Activated naive CD8-positive, alpha-beta T cell treated with anti-CD3 and anti-CD28 coated beads, Interleukin-2, amount 50 U/mL, for 16 hours (primary cell): ENCODE results near the gene NACA2.
"Not testable (repeated sequence)": the region's sequence is repeated elsewhere in the genome, so short reads cannot be mapped to it uniquely, and the experiment has no call there.

ENCODE experiments used
- DNase-seq: peaks from one replicate; pipeline ENCODE4 v3.0.0-alpha.2; 2020; ENCODE audit warnings: low read depth, low spot score

NACA2 gene

DNA sequence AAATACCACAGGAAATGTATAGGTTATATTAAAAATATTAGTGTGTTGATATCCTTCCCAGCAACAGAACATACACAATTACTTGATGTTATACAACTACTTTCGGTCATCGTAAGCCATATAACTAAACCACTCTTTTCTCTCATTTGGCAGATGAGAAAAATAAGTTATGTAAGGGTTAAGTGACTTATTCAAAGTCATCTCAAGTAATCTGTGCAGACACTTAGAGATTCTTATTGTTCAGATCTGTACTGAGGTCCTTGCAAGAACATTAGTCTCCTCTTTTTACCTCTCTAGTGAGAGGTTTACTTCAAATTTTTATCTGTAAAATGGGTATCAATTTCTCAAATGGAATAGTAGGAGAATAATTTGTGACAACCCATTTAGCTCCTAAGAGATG is 15.0 kb downstream of the NACA2 start:
- DNase-seq: no peak

DNA sequence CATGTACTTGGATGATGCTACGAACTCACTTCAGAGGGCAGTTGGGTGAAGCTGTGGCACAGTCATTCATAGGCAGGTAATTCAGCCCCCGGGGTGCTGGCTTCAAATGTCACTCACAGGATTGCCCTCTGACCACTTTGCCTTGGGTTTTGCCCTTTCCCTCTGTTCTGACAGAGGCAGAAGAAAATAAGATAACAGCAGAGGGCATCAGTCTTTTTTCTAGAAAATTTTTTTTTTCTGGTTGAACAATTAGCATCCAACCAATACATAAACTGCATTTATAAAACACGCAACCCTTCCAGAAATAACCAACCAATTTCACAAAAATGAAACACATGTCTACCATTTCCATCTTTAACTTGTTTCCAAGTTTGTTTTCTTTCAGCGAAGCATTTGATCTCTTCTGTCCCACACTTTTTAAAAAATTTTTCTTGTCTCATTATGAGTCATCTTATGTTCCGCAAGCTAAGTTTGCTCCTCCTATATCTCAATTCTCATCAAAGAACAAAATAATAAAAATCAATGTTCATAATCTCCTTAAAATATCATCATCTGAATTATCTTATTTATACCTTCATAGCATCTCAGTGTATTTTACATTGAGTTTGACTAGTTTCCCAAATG is 15.6 kb downstream of the NACA2 start:
- no peak for DNase-seq

DNA sequence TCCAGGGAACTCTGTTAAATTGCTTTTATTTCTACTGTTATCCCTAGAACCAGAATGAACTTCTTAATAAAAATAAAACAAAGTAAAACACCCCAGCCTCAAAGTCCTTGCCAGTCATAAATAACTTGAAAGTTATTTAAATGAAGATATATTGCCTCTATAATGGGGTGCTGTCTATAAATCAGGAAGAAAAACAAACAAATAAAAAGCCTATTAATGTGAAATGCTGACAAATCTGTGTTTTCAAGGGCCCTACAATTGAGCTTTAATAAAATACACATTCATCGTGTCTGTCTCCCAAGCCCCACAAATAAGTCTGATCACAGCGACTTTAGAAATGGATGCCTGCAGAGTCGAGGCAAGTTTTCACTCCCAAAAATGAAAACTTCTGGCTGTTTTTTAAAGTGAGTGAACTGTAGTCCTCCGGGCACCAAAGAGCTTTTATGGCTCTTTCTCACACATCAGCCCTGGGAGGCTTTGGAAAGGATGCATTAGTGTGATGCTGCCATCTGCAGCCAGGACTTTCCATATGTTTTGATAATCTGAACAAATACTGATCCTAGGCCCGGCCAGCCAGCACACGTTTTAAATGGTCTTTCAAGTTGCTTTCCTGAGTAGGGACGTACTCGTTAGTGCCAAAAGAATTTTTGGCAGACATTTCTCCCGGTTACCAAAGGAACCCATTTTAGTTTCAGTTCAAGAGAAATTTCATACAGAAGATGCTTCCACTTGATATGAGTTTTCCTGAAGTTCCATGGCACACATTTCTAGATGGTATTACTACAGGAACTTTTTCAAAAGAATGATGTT is 16.3 kb downstream of the NACA2 start:
- no peak for DNase-seq

DNA sequence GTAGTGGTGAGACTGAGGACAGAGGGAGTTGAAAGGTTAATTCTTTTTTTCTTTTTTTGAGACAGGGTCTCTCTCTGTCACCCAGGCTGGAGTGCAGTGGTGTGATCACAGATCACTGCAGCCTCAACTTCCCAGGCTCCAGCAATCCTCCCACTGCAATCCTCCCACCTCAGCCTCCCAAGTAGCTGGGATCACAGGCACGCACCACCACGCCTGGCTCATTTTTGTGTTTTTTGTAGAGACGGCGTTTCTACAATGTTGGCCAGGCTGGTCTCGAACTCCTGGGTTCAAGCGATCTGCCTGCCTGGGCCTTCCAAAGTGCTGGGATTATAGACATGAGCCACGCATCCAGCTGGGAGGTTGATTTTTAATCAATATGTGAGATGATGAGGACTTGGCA is 18.5 kb downstream of the NACA2 start:
- DNase-seq: not testable (repeated sequence)

DNA sequence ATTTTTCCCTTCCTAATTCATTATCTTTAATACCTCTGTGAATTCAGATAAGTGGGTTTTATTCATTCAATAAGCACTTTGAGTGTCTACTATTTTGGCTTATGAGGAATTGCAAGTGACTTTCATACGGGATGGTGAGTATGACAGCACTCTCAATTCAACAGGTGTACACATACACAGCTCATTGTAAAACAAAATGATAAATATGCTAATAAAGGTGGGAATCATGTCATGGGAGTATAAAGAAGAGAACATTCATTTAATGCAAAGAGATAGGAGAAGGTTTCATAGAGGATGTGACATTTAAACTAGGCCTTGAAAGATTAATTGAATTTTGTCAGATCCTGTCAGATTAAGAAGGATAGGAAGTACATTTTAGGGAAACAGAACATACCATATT is 19.4 kb downstream of the NACA2 start:
- DNase-seq: no peak

DNA sequence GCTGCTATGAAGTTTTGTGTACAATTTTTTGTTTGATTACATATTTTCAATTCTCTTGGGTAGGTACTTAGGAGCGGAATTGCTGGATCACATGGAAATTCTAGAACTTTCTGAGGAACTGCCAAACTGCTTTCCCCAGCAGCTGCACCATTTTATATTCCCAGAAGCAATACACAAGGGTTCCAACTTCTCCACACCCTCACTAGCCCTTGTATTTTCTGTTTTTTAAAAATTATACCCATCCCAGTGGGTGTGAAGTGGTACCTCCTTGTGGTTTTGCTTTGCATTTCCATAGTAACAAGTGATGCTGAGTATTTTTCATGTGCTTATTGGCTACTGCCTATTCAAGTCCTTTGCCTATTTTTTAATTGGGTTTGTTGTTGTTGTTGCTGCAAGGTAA is 20.9 kb downstream of the NACA2 start:
- no peak for DNase-seq

DNA sequence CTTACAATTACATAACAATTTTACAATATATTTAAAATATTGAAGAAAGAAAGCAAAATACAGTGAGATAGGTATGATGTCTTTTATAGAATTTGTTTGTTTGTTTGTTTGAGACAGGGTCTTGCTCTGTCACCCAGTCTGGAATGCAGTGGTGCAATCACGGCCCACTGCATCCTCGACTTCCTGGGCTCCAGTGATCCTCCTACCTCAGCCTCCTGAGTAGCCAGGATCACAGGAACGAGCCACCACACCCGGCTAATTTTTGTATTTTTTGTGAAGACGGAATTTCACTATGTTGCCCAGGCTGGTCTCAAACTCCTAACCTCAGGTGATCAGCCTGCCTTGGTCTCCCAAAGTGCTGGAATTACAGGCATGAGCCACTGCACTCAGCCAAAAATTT is 21.5 kb downstream of the NACA2 start:
- not testable (repeated sequence) for DNase-seq

DNA sequence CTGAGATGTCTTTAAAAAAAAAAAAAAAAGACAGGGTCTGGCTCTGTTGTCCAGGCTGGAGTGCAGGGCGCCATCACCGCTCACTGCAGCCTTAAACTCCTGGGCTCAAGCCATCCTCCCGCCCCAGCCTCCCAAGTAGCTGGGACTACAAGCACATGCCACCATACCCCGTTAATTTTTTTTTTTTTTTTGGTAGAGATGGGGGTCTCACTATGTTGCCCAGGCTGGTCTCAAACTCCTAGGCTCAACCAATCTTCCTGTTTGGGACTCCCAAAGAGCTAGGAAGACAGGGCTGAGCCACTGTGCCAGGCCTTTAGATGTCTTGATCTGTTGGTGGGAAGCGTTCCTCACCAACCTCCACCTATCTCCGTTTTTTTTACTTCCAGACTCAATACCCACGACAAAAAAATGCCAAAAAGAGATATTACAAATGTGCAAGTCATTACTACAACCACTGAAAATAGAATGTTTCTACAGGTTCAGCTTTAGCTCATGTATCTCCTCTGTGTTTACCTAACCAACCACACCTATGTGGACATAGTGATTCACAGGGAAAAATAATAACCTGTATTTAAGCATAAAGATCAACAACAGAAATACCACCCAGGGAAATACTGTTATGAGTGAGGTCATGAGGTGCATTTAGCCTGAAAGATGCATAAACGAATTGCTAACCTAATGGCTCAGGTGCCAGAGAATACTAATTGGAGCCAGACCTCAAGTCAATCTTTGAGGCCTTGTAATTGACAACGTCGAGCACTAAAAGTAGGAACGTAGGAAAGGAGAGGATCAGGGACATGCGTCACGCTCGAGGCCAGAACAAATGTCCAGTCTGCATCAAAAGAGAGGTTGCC is 22.6 kb downstream of the NACA2 start:
- DNase-seq: no peak

DNA sequence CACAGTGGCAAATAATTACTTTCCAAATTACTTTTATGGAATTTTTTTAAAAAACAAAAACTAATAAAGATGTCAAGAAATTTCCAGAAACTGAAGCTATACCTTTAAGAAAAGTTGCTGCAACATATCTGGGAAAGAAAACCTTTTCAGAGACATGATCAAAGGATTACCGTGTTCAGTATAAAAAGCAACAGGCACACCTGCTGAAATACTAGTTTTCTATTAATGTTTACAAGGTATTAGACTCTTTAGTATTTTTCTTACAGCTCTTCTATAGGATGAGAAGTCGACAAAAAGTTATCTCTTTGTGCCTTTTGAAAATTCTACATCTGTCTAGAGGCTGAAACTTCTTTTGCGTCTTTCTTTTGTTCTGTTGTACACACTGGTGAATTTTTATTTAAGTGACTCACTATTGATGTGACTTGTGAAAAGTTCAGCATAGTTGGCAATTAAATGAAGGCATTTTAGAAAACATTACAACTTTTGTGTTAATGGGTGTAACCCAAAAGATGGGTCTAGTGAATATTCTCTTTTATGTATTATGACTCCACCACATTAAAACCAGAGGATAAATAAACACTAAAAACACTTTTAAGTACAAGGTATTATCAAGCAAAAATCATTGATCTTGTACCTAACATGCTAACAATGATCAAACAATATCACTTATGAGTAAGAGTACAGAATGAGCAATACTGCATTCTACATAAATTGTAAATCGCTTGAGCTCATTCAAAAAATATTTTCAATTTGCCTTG is 23.8 kb downstream of the NACA2 start:
- DNase-seq: no peak

DNA sequence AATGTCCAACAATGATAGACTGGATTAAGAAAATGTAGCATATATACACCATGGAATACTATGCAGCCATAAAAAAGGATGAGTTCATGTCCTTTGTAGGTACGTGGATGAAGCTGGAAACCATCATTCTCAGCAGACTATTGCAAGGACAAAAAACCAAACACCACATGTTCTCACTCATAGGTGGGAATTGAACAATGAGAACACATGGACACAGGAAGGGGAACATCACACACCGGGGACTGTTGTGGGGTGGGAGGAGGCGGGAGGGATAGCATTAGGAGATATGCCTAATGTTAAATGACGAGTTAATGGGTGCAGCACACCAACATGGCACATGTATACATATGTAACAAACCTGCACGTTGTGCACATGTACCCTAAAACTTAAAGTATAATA is 24.6 kb downstream of the NACA2 start:
- DNase-seq: not testable (repeated sequence)

DNA sequence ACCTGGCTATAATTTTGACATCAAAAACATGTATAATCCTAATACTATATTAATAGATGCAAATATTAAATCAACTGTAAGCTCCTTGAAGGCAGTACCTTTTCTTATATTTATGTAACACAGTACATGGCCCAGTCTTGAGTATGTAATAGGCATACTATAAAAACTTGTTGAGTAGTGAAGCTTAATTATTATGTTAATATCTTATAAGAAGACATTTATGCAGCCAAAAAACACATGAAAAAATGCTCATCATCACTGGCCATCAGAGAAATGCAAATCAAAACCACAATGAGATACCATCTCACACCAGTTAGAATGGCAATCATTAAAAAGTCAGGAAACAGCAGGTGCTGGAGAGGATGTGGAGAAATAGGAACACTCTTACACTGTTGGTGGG is 25.2 kb downstream of the NACA2 start:
- not testable (repeated sequence) for DNase-seq

DNA sequence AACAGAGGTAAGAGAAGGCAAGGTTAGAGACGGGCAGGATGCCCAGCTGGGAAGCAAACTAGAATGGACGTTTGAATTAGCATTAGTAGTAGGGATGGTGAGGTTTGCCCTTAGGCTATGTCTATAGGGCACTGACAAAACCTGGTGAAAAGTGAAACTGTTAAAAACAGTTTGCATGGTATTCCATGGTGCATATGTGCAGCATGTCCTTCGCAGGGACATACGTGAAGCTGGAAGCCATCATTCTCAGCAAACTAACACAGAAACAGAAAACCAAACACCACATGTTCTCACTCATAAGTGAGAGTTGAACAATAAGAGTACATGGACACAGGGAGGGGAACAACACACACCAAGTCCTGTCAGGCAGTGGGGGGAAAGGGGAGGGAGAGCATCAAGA is 25.8 kb downstream of the NACA2 start:
- no peak for DNase-seq

DNA sequence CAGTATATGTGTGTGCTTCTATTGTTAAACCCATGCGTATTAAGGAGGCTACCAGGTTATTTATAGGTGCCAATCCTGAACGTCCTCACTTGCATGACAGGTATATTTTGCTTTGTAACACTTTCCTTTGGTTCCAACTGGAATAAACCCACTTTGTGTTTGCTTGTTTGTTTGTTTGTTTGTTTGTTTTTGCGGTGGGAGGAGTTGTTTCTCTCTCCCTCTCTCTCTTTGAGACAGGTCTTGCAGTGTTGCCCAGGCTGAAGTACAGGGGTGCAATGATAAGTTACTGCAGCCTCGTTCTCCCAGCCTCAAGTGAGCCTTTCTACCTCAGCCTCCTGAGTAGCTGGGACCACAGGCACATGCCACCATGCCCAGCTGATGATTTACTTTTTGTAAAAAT is 28.7 kb downstream of the NACA2 start:
- DNase-seq: no peak

DNA sequence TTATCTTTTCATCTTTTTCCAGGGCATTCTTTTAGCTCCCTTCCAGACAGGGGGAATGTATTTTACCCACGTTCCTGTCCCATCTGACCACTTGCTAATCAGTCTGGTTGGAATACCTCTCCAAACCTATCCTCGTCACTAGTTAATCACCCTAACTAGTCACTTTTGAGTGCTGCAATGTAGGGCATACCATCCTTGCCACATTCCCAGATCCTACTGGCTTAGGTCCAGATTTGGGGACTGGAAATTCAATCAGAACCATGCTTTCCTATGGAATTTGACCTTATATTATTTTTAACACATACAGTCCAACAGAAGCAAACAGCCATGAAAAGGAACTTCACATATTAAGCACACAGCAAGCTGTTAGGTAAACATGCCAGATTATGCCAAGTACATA is 29.7 kb downstream of the NACA2 start:
- DNase-seq: no peak

DNA sequence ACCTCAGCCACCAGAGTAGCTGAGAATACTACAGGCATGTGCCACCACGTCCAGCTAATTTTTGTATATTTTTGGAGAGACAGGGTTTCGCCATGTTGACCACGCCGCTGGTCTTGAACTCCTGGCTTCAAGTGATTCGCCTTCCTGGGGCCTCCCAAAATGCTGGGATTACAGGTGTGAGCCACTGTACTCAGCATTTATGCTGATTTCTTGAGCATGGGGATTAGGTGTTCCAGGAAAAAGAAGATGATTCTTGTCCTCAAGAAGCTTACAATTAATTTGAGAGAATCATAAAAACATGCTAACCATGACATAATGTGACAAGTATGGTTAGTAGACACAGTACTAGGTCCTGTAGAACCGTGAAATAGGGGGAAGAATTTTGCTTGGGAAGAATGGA is 30.9 kb downstream of the NACA2 start:
- no peak for DNase-seq

DNA sequence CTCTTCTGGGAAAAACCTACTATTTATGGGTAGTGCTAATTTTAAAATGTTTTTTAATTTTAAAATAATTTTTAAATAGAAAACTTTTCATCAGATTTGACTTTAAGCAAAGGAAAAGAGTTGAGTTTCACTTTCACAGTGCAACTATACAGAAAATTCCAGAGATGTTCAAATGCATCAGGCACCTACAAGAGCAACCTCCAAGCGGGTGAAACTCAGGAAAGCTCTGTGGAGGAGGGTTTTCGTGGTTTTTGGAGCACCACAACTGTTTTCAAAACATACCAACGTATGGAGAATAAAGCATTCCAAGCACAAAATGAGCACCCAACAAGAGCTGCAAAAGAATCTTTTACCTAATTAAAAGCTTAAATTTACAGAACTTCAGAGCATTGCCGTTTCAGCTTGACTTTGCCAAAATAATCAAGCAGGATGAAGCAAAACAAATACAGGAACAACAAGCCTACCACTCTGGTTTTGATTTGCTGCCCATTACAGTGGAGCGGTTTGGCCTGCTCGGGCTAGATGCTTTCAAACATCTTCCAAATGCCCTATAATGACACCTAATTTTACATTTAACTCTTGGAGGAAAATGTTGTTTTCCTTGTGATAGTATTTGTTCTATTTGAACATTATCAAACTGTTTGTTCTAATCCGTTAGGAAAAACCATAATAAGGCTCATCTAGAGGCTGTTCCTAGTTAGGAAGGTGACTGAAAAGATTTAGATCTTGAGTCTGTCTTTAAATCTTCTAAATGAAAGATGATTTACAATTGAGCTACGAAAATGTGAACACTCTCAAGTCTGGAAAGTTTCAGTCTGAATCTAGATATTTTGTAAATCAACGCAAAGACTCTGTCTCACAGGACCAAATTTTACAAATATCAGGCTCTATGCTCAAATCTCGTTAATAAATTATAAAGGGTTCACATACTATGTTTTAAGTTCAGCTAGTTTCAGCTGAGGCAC is 34.5 kb downstream of the NACA2 start:
- DNase-seq: no peak

DNA sequence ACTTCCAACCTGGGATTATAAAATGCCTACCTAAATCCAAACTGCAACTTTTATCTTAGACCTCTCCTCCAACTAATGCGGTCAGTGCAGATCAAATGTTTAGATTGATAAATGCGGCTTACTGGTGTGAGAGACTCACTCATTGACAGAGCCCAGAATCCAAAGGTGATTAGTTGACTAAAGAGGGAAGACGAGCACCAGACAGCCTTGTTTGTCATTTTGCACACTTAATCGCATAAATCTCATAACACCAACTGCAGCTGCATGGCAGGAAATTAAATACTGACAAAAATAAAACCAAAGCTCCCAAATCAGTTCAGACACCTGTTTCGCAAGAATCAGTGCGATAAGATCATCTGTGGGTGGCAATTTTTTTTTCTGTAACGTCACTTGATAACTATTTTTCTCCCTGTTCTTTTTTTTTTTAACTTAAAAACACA is 35.9 kb downstream of the NACA2 start:
- no peak for DNase-seq

DNA sequence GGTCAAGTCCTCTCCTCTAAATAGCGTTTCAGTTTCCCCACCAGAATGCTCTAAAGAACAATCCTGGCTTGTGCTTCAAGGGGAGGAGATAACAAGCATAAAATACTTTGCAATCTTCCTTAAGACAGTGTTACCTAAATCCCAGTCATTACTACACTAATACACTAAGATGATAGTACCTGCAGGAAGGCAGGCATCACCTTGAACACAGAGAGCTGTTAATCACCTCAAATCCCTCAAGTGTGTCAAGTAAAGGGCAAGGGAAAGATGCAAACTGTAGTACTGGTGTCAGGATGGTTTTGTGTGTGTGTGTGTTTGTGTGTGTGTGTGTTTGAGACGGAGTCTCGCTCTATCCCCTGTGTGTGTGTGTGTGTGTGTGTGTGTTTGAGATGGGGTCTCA is 36.8 kb downstream of the NACA2 start:
- no peak for DNase-seq

DNA sequence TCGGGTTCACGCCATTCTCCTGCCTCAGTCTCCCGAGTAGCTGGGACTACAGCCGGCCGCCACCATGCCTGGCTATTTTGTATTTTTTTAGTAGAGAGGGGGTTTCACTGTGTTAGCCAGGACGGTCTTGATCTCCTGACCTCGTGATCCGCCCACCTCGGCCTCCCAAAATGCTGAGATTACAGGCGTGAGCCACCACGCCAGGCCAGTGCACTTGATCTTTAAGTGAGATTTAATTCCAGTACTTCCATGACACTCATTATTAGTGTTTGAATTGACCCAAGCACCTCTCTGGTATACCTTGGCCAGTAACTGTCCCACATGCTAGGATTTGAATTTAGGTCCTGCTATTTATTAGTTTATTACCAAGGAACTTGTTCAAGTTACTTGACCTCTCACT is 38.5 kb downstream of the NACA2 start:
- DNase-seq: not testable (repeated sequence)

DNA sequence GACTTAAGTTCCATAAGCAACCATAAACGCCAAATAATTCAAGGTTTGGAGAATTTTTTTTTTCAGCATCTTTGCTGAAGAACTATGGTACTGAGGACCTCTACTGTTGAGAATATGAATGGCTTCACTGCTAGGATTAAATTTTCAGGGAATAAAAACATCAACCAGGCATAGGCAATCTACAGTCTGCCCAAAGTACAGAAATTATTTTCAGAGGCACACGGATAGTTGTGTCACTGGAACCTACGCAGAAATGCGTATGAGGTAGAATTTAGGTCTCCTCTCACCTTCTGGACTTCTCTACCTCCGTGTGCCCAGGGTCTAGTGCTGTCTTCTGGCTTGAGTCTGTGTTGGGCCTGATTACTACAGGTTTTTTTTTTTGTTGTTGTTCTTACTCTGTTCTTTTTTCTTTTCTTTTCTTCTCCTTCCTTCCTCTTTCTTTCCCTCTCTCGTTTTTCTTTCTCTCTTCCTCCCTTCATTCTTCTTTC is 39.7 kb downstream of the NACA2 start:
- DNase-seq: no peak
